HepG2 (cell line): ENCODE results near the gene FBXO9. TPM values are rescaled to one million over a fixed set of nuclear protein-coding genes. Genes with fewer than 3 reads are reported as not detected.

Experiments used
- ATAC-seq: fragments of 200-7000 bp; cut with Tn5 transposase; 3 replicates; pipeline ENCODE4 v1.9.1; 2020; ENCODE audit warnings: mild to moderate bottlenecking, moderate library complexity
- BruUV-seq: library from RNA; stranded (reverse); fragments of 400-500 nt; replicated peaks from 2 replicates; lab custom pipeline; 2021; lab: Mats Ljungman, UMichigan
- CTCF ChIA-PET: fragments of 300-600 bp; formaldehyde crosslinking; extraction: SDS; loops from one replicate; lab custom pipeline; 2021; ENCODE audit warnings: low total read pairs, inconsistent platforms, low intra/inter-chr PET ratio; lab: Yijun Ruan, JAX
- POLR2A ChIA-PET: fragments of 350-600 bp; sonication (Branson Sonifier 250); formaldehyde crosslinking; loops from one replicate; lab custom pipeline; 2020; ENCODE audit warnings: antibody characterized with exemption, inconsistent platforms; lab: Yijun Ruan, JAX
- DNase-seq: peaks from one replicate; pipeline ENCODE4 v3.0.0-alpha.2; 2015; ENCODE audit warnings: low spot score
- FAIRE-seq: peaks from 3 replicates; lab custom pipeline; 2011; peaks lifted over from hg19 to GRCh38; lab: Jason Lieb, UNC
- H2AFZ ChIP-seq: one replicate; pipeline ENCODE4 v1.6.1; 2011; ENCODE audit warnings: low read length, inconsistent platforms
- H3K27ac ChIP-seq: fragments of 300-600 bp; 3 replicates; pipeline ENCODE4 v1.8.0; 2011; ENCODE audit warnings: mixed run types, mild to moderate bottlenecking, mixed read lengths, low read length, inconsistent platforms; ENCODE audit not compliant: insufficient read depth; ENCODE audit errors: extremely low read length
- H3K27me3 ChIP-seq, 2 experiments: fragments of 200-600 bp in 1 of 2; 2 replicates in 1 of 2; 3 replicates in 1 of 2; pipeline versions ENCODE4 v1.6.0 to v1.8.0; 2011; ENCODE audit warnings: low read length in 2 of 2, mild to moderate bottlenecking in 2 of 2, moderate library complexity in 2 of 2, inconsistent platforms in 1 of 2; ENCODE audit not compliant: insufficient read depth in 2 of 2, control insufficient read depth in 1 of 2
- H3K36me3 ChIP-seq, 2 experiments: fragments of 200-600 bp in 1 of 2; replicated peaks in 1 of 2; 2 replicates in 1 of 2; 3 replicates in 1 of 2; pipeline versions ENCODE4 v1.5.1 to v1.8.0; 2011; ENCODE audit warnings: low read length in 2 of 2, inconsistent platforms in 1 of 2; ENCODE audit not compliant: insufficient read depth in 2 of 2, control insufficient read depth in 1 of 2
- H3K4me1 ChIP-seq: 2 replicates; pipeline ENCODE4 v1.5.1; 2012; ENCODE audit warnings: low read length, inconsistent platforms; ENCODE audit not compliant: insufficient read depth
- H3K4me2 ChIP-seq: 2 replicates; pipeline ENCODE4 v1.6.0; 2011; ENCODE audit warnings: low read depth, low read length, inconsistent platforms
- H3K4me3 ChIP-seq, 3 experiments: fragments of 200-600 bp in 1 of 3; sonication (generic), shearing (Covaris generic) in 1 of 3; replicated peaks in 1 of 3; 2 replicates each; pipeline ENCODE4 v1.5.1; 2011 to 2016; ENCODE audit warnings: low read length in 3 of 3, inconsistent platforms in 2 of 3, low read depth in 2 of 3, mild to moderate bottlenecking in 2 of 3, control low read depth in 1 of 3, mixed read lengths in 1 of 3; ENCODE audit not compliant: insufficient read depth in 1 of 3
- H3K79me2 ChIP-seq: one replicate; pipeline ENCODE4 v1.6.1; 2011; ENCODE audit warnings: low read length, inconsistent platforms; ENCODE audit not compliant: insufficient read depth
- H3K9ac ChIP-seq: 2 replicates; pipeline ENCODE4 v1.6.0; 2011; ENCODE audit warnings: mild to moderate bottlenecking, low read depth, low read length, inconsistent platforms; ENCODE audit not compliant: insufficient read depth
- H3K9me3 ChIP-seq: 2 replicates; pipeline ENCODE4 v1.5.1; 2012; ENCODE audit warnings: mild to moderate bottlenecking, low read length
- H4K20me1 ChIP-seq: 2 replicates; pipeline ENCODE4 v1.6.0; 2011; ENCODE audit warnings: inconsistent platforms, mild to moderate bottlenecking, low read length, moderate library complexity; ENCODE audit not compliant: insufficient read depth
- IKZF5 ChIP-seq: IDR thresholded peaks from 2 replicates; pipeline ENCODE4 v1.6.1; 2018; ENCODE audit warnings: missing genetic modification reagents, mild to moderate bottlenecking, missing compliant biosample characterization
- PHF20 ChIP-seq: sonication (generic); formaldehyde crosslinking; IDR thresholded peaks from 2 replicates; pipeline ENCODE4 v1.5.0; 2020; ENCODE audit warnings: mild to moderate bottlenecking, missing genetic modification reagents
- PLRG1 ChIP-seq: fragments of 450-650 bp; conservative IDR thresholded peaks from 2 replicates; pipeline ENCODE4 v1.6.1; 2016
- REXO4 ChIP-seq: sonication (generic); formaldehyde crosslinking; IDR thresholded peaks from 2 replicates; pipeline ENCODE4 v1.8.0; 2022; ENCODE audit warnings: missing genetic modification reagents, mild to moderate bottlenecking, borderline replicate concordance
- RFXAP ChIP-seq: sonication (generic); formaldehyde crosslinking; IDR thresholded peaks from 2 replicates; pipeline ENCODE4 v1.4.0; 2020; ENCODE audit warnings: missing genetic modification reagents, borderline replicate concordance
- SP4 ChIP-seq: sonication (generic); formaldehyde crosslinking; IDR thresholded peaks from 2 replicates; pipeline ENCODE4 v1.8.1; 2023; ENCODE audit warnings: mild to moderate bottlenecking, missing genetic modification reagents
- TGIF2 ChIP-seq: IDR thresholded peaks from 2 replicates; pipeline ENCODE4 v1.6.1; 2016; ENCODE audit warnings: control low read depth, missing compliant biosample characterization
- ZNF17 ChIP-seq: sonication (generic); formaldehyde crosslinking; IDR thresholded peaks from 2 replicates; pipeline ENCODE4 v1.5.0; 2020; ENCODE audit warnings: mild to moderate bottlenecking, missing genetic modification reagents
- ZNF547 ChIP-seq: sonication (generic); formaldehyde crosslinking; IDR thresholded peaks from 2 replicates; pipeline ENCODE4 v1.5.1; 2020; ENCODE audit warnings: mild to moderate bottlenecking, missing genetic modification reagents
- ZNF598 ChIP-seq: sonication (generic); formaldehyde crosslinking; IDR thresholded peaks from 2 replicates; pipeline ENCODE4 v1.5.1; 2020; ENCODE audit warnings: mild to moderate bottlenecking, missing genetic modification reagents, borderline replicate concordance
- ZNF607 ChIP-seq: sonication (generic); formaldehyde crosslinking; IDR thresholded peaks from 2 replicates; pipeline ENCODE4 v1.5.1; 2020; ENCODE audit warnings: missing genetic modification reagents, mild to moderate bottlenecking, borderline replicate concordance
- ZNF766 ChIP-seq: sonication (generic); formaldehyde crosslinking; IDR thresholded peaks from 2 replicates; pipeline ENCODE4 v1.5.0; 2020; ENCODE audit warnings: missing genetic modification reagents, borderline replicate concordance
- ZNF768 ChIP-seq: sonication (generic); formaldehyde crosslinking; IDR thresholded peaks from 2 replicates; pipeline ENCODE4 v1.4.0; 2020; ENCODE audit warnings: missing genetic modification reagents
- WGBS: methylation state at CpG from one replicate; pipeline ENCODE4 v1.1.6; 2017; ENCODE audit warnings: low lambda C conversion rate; 5-methylcytosine and 5-hydroxymethylcytosine counted together
- in situ Hi-C: cut with HindIII; loops from 2 replicates; pipeline ENCODE4 v1.10.0; 2017; ENCODE audit warnings: low pct_unique_long_range_greater_than_20kb; ENCODE audit not compliant: extremely low pct_ligation_motif_present
- intact Hi-C: fragments of 100-400 bp; cut with micrococcal nuclease; formaldehyde crosslinking; loops from one replicate; pipeline ENCODE4 v1.10.0; 2022; ENCODE audit not compliant: unreplicated experiment
- polyA plus RNA-seq, 8 experiments: library from polyadenylated mRNA; depleted of rRNA in 3 of 8; stranded (reverse) in 7 of 8; unstranded in 1 of 8; fragments of >200 nt; fragmentation: Illumina TruSeq in 4 of 8; extraction: Trizol in 4 of 8; gene quantifications; 2 replicates each; pipeline versions ENCODE4 v1.2.1 to v1.2.3, GENCODE V29; 2011 to 2016; ENCODE audit warnings: low read depth in 4 of 8, missing spikeins in 1 of 8, mixed read lengths in 1 of 8; ENCODE audit not compliant: insufficient read depth in 1 of 8
- total RNA-seq, 5 experiments: library from RNA; depleted of rRNA; stranded (reverse); fragments of >200 nt; fragmentation: Illumina TruSeq; extraction: Trizol; gene quantifications; 2 replicates each; pipeline ENCODE4 v1.2.3, GENCODE V29; 2016; ENCODE audit warnings: low read depth in 1 of 5

The FBXO9 gene
- total and polyA plus RNA-seq, 2 of the 13 experiments (the other 11 are each of a cell fraction or from before 2014, with no cell fraction given), result 64.3 to 98.4 TPM

DNA sequence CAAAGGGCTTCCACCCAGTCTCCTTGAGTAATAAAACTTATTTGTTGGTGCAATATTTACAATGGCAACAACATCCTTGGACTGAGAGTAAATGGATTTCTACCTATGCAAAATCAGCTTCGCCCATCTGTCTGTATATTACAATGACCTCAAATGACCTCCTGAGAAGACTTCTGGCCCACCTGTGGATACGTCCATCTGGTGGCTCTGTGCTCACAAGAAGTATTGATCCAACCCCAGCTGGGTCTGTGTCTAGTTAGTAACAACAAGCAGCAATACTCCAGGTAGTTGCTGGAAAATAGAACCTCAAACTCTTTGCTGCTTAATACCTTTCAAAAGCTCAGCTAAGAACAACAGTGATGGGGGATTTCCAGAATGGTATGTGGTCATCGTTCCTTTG, 35.4 kb upstream of the FBXO9 start:
- no peak for TF ChIP-seq ZNF17 (CRISPR knock-in tag)
- TF ChIP-seq TGIF2, result no peak
- TF ChIP-seq PHF20 (CRISPR knock-in tag), result no peak
- TF ChIP-seq SP4, result no peak
- TF ChIP-seq IKZF5 (CRISPR knock-in tag), result no peak
- no peak for TF ChIP-seq ZNF598 (CRISPR knock-in tag)
- TF ChIP-seq RFXAP (CRISPR knock-in tag), result no peak
- TF ChIP-seq ZNF768 (CRISPR knock-in tag), result no peak
- no peak for TF ChIP-seq PLRG1
- no peak for TF ChIP-seq ZNF607 (CRISPR knock-in tag)
- TF ChIP-seq ZNF547 (CRISPR knock-in tag), result no peak
- TF ChIP-seq REXO4, result no peak
- TF ChIP-seq ZNF766 (CRISPR knock-in tag), result no peak
- H3K4me1 ChIP-seq, result no peaks in the 10 kb centered on the region
- no peak overlapping the region for H3K9ac ChIP-seq
- H3K79me2 ChIP-seq, result no peaks in the 10 kb centered on the region
- POLR2A ChIA-PET, result no interaction called here
- CTCF ChIA-PET, result no interaction called here
- ATAC-seq (no peak), FAIRE-seq (no peak), DNase-seq (no peak)
- no peak overlapping the region for H2AFZ ChIP-seq
- no TSS peak for BruUV-seq
- in situ Hi-C loops (no loop called here), intact Hi-C loops (no loop called here)
- H4K20me1 ChIP-seq, result no peaks in the 10 kb centered on the region
- H3K36me3 ChIP-seq, result peaks cover 24 to 61% of the 10 kb centered on the region in 2 experiments
- WGBS, result 98% methylated on average over 3 of the region's 3 CpGs
- H3K4me2 ChIP-seq, result no peak overlapping the region
- H3K27ac ChIP-seq, result no peak overlapping the region
- H3K4me3 ChIP-seq, result no peak overlapping the region
- H3K27me3 ChIP-seq, result no peaks in the 10 kb centered on the region
- no peaks in the 10 kb centered on the region for H3K9me3 ChIP-seq
